Measurements from ENCODE around the gene OR2T4. TPM values are rescaled to one million over a fixed set of nuclear protein-coding genes. Genes with fewer than 3 reads are reported as not detected.

OR2T4 gene, protein sequence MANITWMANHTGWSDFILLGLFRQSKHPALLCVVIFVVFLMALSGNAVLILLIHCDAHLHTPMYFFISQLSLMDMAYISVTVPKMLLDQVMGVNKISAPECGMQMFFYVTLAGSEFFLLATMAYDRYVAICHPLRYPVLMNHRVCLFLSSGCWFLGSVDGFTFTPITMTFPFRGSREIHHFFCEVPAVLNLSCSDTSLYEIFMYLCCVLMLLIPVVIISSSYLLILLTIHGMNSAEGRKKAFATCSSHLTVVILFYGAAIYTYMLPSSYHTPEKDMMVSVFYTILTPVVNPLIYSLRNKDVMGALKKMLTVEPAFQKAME
- total RNA-seq (2013; cell fraction: nucleolus; rRNA removed): 0.46 TPM in 1 of 2 replicates, not detected in the other
- total RNA-seq (2014; rRNA removed): not detected in 2 replicates
- 0.18 and 0.22 TPM in 2 replicates for total RNA-seq (2014; rRNA removed; fragmentation: Illumina TruSeq; extraction: Trizol)
- total RNA-seq (2021): not detected in 2 replicates
- polyA plus RNA-seq (2011; ENCODE audit: low read depth): not detected
- 0.19 and 0.30 TPM in 2 replicates for polyA plus RNA-seq (2011; rRNA removed)
- polyA plus RNA-seq (2011; cell fraction: cytosol; rRNA removed): not detected in 2 replicates
- polyA plus RNA-seq (2011; cell fraction: nucleus; rRNA removed): 0.25 and 0.31 TPM in 2 replicates
- polyA plus RNA-seq (2012): not detected in 2 replicates
- not detected in 2 replicates for polyA plus RNA-seq (2014; fragmentation: Illumina TruSeq; extraction: Trizol)
- not detected for polyA plus RNA-seq (2014; fragmentation: Nextera tagmentation; extraction: Ambion mirVana)
- not detected in 2 replicates for polyA plus RNA-seq (2014; rRNA removed)
- not detected for polyA plus RNA-seq (2016; fragmentation: Nextera tagmentation; extraction: Ambion mirVana)
- 2.9 and 4.4 TPM in 2 replicates for polyA minus RNA-seq (2011; rRNA and poly(A)+ RNA removed)
- polyA minus RNA-seq (2011; cell fraction: cytosol; rRNA and poly(A)+ RNA removed): not detected in 2 replicates
- 8.2 and 15.7 TPM in 2 replicates for polyA minus RNA-seq (2011; cell fraction: nucleus; rRNA and poly(A)+ RNA removed)
- not detected for Bru-seq, nascent RNA
- BruChase-seq, experiment 1, labeled RNA remaining after a 6-hour chase: percentile 19 among the genes with signal in this experiment
- not detected for BruChase-seq, experiment 2, labeled RNA remaining after a 2-hour chase
- long read RNA-seq, experiment 1: 0 reads
- long read RNA-seq, experiment 2: 0 reads

GRCh38 chr1:248361121-248361715 is at the start of gene OR2T4:
OR2T4 (plus strand) TSS chr1:248361665; CDS start chr1:248361665, 0 bp downstream.
- POLR2A ChIA-PET: no interaction called here

More at GRCh38 chr1:248361121-248361715, at the start of gene OR2T4:
- TF ChIP-seq RUNX3 (IDR thresholded peaks at IDR 0.05; ENCODE audit: low read length): no peak
- TF ChIP-seq POLR2A (IDR thresholded peaks at IDR 0.05; ENCODE audit: low read depth, low read length): no peak
- TF ChIP-seq IKZF2 (IDR thresholded peaks at IDR 0.05): no peak
- TF ChIP-seq SIN3A (IDR thresholded peaks at IDR 0.05; ENCODE audit: low read depth, low read length): no peak
- TF ChIP-seq ELK1 (IDR thresholded peaks at IDR 0.05; ENCODE audit: low read depth, low read length): no peak
- TF ChIP-seq POU2F2 (IDR thresholded peaks at IDR 0.05; ENCODE audit: borderline replicate concordance, low read depth, low read length): no peak
- TF ChIP-seq ZNF687 (IDR thresholded peaks at IDR 0.05): no peak
- TF ChIP-seq POLR2AphosphoS5 (IDR thresholded peaks at IDR 0.05; ENCODE audit: low read length): no peak
- no peak for TF ChIP-seq PAX5 (IDR thresholded peaks at IDR 0.05; ENCODE audit: borderline replicate concordance, low read depth, low read length)
- TF ChIP-seq EP300 (IDR thresholded peaks at IDR 0.05; ENCODE audit: borderline replicate concordance in 1 of 2, control insufficient read depth in 1 of 2, low read depth in 2 of 2, low read length in 2 of 2): no peak
- no peak for TF ChIP-seq MLLT1 (IDR thresholded peaks at IDR 0.05)
- BruUV-seq (replicated peaks): no TSS peak
- H4K20me1 ChIP-seq (ENCODE audit: control insufficient read depth, insufficient read depth): no peaks in the 10 kb centered on the region
- H3K9me3 ChIP-seq (replicated peaks; ENCODE audit: control insufficient read depth, insufficient read depth, low read length): no peaks in the 10 kb centered on the region
- intact Hi-C loops (cut with micrococcal nuclease; ENCODE audit: unreplicated experiment) (no loop called here), in situ Hi-C loops (cut with MboI) (no loop called here)
- no peaks in the 10 kb centered on the region for H3K79me2 ChIP-seq (ENCODE audit: control insufficient read depth, insufficient read depth, low read length)
- WGBS (ENCODE audit: insufficient coverage, insufficient replicate concordance, low lambda C conversion rate, missing lambda C conversion rate): 0% methylated on average over 3 of the region's 3 CpGs
- no peak for ATAC-seq
- no peaks in the 10 kb centered on the region for H3K4me1 ChIP-seq (ENCODE audit: control insufficient read depth, insufficient read depth, low read length)
- H3K4me2 ChIP-seq (ENCODE audit: control insufficient read depth, insufficient read depth): no peak within 1 kb of the TSS
- FAIRE-seq: no peak
- no peaks in the 10 kb centered on the region for H3K36me3 ChIP-seq (ENCODE audit: control insufficient read depth in 2 of 2, insufficient read depth in 2 of 2, low read length in 1 of 2)
- no peaks in the 10 kb centered on the region; a peak in 1 of 4 replicates for H3K27me3 ChIP-seq (replicated peaks in 1 of 2; ENCODE audit: control insufficient read depth in 2 of 2, insufficient read depth in 2 of 2, low read length in 1 of 2)
- no peak within 1 kb of the TSS for H2AFZ ChIP-seq (ENCODE audit: control insufficient read depth, low read depth, low read length)
- ChIA-PET CTCF (no interaction called here), RAD21 (ENCODE audit: unreplicated experiment) (no interaction called here), SMC1A (ENCODE audit: uncharacterized antibody, unreplicated experiment) (no interaction called here)
- H3K9ac ChIP-seq (ENCODE audit: control insufficient read depth, insufficient read depth, low read length): no peak within 1 kb of the TSS
- no peak within 1 kb of the TSS for H3K27ac ChIP-seq (ENCODE audit: control insufficient read depth, insufficient read depth)
- no peak within 1 kb of the TSS for H3K4me3 ChIP-seq
- no peak for DNase-seq (ENCODE audit: low read depth, low spot score)
